NCI-H2081 treated with DMSO at 0.1 percent for 48 hours (cell line): ENCODE measurements around the gene BAIAP3.

Source experiments
- DNase-seq: peaks from one replicate; lab custom pipeline; 2025; lab: John Stamatoyannopoulos, UW

The BAIAP3 gene

DNA sequence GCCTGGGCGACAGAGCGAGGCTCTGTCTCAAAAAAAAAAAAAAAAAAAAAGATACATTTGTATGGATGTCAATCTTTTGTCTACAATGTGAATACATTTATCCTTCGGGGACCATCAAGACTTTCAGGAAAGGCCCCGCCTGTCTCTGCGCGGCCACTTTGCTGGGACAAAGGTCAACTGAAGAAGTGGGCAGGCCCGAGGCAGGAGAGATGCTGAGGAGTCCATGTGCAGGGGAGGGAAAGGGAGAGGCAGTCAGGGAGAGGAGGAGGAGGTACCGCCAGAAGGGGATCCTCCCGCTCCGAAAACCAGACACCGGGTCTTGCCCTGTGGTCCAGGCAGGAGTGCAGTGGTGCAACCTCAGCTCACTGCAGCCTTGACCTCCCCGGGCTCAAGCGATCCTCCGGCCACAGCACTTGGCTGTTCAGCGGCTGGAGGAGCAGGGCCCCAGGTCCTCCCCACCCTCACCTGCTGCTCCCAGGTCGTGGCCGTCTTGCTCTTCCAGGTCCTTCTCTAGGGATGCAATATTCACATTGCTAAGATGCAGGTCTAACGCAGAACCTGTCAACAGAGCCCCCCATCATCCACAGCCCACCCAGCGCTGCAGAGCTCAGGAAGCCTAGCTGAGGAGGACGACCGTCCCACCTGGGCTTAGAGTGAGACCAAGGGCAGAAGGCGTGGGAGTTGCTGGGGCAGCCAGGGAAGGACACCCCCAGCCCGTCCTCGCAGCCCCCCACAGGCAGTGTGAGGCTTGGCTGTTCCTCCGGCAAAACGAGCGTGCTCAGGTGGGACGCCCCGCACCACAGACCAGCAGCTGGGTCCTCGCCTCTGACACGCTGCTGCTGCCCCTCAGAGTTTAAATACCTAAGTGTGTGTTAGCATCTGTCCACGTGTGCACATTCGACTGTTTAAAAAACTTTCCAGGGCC lies 37.9 kb downstream of the BAIAP3 start:
- no peak for DNase-seq

DNA sequence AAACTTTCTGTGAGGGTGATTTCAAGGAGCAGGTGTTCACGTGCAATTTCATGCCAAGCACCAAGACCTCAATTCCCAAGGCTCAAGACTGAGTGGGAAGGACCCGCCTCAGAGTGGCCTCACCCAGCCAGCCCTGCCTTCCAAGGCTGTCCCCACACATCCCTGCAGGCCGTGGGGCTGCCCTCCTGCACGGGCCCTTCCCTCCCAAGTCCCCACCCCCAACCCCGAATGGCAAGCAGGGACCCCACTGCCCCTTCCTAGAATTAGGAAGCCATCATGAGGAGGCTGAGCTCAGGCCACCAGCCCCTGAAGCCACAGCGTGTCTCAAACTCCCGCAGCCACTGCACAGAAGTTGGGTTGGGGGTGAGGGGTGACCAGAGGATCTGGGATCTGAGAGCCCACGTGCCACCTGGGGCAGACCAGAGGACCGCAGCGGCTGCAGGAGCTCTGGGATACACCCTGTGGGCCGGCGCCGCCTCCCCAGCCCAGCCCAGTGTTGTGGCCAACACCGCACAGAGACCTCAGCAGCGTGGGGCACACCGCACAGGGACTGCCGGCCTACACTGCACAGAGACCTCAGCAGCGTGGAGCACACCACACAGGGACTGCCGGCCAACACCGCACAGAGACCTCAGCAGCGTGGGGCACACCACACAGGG lies 39.0 kb downstream of the BAIAP3 start:
- no peak for DNase-seq

DNA sequence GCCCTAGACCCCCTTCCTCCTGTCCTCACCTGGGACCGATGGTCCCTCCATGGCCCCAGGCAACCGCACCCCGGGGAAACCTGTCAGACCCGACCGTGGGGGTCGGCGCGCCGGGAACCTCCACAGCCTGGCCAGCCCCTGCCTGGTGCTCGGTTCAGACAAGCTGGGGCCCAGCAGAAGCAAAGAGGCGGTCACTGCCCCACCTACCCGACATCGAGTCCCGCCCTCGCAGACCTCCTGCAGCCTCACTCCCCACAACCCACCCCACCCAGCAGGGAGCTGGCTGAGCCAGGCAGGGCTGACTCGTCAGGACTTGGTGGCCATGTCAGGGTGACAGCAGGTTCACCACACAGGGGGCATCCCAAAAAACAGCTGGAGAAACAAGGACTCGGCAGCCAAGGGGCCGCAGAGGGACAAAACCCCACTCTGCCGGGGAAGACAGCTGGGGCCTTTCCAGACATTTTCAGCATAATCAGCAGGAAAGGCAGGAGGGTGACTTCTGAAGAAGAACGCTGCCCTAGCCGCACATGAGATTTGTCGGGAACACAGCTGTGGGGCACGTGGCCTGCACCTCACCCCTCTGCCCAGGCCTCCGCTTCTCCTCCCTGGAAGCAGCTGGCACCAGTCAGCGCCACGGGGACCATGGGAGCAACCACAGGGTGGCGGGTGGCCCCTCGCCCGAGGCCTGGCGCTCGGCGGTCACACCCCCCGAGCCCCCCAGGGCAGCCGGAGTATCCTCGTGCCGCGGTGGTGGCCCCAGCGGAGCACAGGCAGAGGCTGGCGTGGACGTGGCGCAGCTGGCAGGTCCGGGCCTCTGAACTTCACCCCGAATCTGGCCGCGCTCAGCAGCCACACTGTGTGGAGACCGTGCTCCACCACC lies 41.2 kb downstream of the BAIAP3 start:
- no peak for DNase-seq

GRCh38 chr16:1375298-1375640 lies 41.8 kb downstream of the BAIAP3 start:
- DNase-seq = no peak

- no peak for DNase-seq
Measured at GRCh38 chr16:1375741-1376410, 42.4 kb downstream of the BAIAP3 start.

DNA sequence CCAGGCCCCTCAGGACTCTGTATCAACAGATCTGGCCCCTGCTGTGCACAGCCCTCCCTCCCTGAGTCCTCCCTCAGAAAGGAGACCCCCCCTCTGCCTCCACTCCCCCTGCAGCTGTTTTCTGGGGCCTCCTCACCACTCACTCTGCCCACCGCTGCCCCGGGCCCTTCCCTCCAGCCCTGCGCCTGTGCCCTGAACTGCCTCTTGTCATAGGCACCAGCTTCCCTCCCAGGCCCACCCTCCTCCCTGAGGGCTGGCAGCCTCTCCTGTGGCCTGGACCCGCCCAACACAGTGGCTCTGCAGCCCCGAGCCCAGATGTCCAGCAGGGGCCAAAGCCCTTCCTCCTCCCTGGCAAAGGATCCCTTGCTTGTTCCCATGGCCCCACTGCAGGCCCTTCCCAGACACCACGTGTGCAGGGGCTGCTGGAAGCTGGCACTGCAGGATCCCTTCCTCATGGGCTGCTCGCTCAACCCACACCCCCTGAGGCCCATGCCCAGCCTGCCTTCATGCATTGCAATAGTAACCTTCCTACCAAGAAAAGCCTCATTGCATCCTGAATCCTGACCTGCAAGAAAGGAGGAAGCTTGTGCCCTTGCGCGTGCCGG lies 44.1 kb downstream of the BAIAP3 start:
- DNase-seq = no peak

GRCh38 chr16:1378087-1378803 lies 44.8 kb downstream of the BAIAP3 start:
- no peak for DNase-seq

DNA sequence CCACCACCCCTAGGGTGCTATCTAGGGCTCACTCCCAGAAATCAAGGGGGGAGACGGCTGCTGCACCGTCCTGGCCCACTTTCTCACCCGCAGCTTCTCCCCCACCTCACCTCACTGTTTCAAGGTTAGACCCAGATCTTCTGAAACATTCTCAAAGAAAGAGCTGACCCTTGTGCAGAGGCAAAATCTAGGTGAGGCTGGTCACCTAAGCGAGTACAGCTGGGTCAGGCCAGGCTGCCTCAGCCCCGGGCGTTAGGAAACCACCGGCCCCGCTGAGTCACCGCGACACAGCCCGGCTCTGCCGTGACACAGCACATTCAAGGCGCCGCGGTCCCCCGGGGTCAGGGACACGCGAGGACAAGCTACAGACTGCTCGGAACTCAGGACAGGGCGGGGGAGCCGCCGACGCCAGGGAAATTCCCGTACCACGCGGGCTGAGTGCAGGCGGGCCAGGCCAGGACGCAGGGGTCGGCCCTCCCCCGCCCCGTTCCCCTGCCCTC lies 45.4 kb downstream of the BAIAP3 start:
- no peak for DNase-seq

GRCh38 chr16:1379304-1380076 lies 46.0 kb downstream of the BAIAP3 start:
- DNase-seq = no peak

DNA sequence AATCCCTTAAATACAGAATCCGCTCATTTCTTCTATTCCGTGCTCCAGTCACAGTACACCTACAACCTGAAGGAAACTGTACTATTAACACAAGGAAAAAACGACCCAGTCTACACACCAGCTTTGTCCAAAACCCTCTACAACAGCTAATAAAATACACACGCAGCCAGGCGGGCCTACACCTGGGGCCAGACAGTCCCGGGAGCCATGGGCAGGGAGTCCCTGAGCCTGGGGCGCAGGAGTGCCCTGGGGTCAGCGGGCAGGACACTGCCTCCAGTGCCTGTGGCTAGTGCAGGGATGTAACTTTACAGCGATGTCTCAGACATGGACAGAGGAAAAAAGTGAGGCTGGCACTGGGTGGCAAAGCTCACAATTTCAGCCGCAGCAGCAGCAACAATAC lies 46.8 kb downstream of the BAIAP3 start:
- no peak for DNase-seq

GRCh38 chr16:1381612-1382406 lies 48.4 kb downstream of the BAIAP3 start:
- DNase-seq = no peak

- no peak for DNase-seq
Measured at GRCh38 chr16:1383556-1383955, 50.1 kb downstream of the BAIAP3 start.

GRCh38 chr16:1385232-1385631 lies 51.8 kb downstream of the BAIAP3 start:
- no peak for DNase-seq

- DNase-seq = no peak
Measured at GRCh38 chr16:1387331-1387730, 53.9 kb downstream of the BAIAP3 start.

- DNase-seq = no peak
Measured at GRCh38 chr16:1389762-1390161, 56.3 kb downstream of the BAIAP3 start.

- no peak for DNase-seq
Measured at GRCh38 chr16:1390239-1390779, 56.9 kb downstream of the BAIAP3 start.

DNA sequence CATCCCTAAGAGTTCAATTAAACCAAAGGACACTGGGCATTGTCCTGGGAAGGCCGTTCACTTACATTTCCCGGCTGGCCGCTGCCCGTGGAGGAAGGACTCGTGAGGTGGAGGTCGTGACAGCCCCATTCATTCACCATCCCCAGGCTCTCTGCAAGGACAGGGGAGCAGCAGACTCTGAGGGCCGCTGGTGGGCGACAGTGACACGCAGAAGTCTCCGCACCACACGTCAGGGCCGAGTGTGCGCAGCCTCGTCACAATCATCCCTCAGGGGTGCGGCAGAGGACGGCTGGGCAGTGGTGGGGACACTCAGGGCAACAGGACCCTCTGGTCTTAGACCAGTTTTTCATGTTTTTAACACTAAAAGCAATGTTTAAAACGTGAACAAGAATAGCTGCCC lies 59.4 kb downstream of the BAIAP3 start:
- DNase-seq = no peak

DNA sequence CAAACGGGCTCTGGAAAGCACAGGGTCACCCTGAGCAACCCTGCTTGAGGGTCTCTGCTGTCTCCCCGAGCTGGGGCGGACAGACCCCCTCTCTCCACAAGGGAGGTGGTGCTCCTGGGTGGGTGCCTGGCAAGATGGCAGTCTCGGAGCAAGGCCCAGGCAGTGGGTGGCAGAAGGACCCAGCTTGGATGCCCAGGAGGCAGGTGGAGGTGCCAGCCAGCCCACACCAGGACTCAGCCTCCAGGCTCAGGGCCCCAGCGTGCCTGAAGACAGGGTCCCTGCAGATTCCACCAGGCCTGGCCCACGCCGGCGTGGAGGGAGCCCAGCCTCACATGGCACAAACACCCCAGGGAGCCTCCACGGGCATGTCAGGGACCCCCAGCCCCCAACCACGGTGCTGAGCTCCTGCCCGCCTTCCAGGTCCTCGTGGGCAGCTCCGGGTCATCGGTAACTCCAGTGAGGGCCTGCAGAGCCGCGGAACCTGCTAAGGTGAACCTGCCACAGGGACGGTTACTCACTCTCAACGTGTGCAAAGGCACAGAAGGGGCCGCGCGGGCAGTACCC lies 60.2 kb downstream of the BAIAP3 start:
- no peak for DNase-seq
